Muscle of back (tissue), 11 donors: ENCODE data around the gene SERPINE3. TPM values are rescaled to one million over a fixed set of nuclear protein-coding genes. Genes with fewer than 3 reads are reported as not detected.

ENCODE experiments used
- DNase-seq, 3 donors: peaks; one replicate each; pipeline versions ENCODE4 v3.0.0 to v3.0.0-alpha.2; 2013
- polyA plus RNA-seq, 10 donors: library from polyadenylated mRNA; unstranded; fragments of 120-200 nt; gene quantifications; one replicate each; pipeline ENCODE4 v1.2.1, GENCODE V29; 2013; ENCODE audit not compliant: insufficient read length in 10 of 10

SERPINE3 gene
- polyA plus RNA-seq, 10 donors: 0.11 to 0.71 (median 0.18) TPM; not detected in 2

- no peak for DNase-seq
Measured at GRCh38 chr13:51360489-51360888, 21.0 kb downstream of the SERPINE3 start.

GRCh38 chr13:51361106-51361505 lies 21.6 kb downstream of the SERPINE3 start:
- DNase-seq: peak in 1 of 3 donors; percentile 12

GRCh38 chr13:51363625-51364024 lies 24.1 kb downstream of the SERPINE3 start:
- DNase-seq: no peak

- peak in 1 of 3 donors; percentile 64 for DNase-seq
Measured at GRCh38 chr13:51364404-51365008, 25.0 kb downstream of the SERPINE3 start.

- DNase-seq: no peak
Measured at GRCh38 chr13:51370116-51370515, 30.6 kb downstream of the SERPINE3 start.

- DNase-seq: no peak
Measured at GRCh38 chr13:51370811-51371210, 31.3 kb downstream of the SERPINE3 start.

GRCh38 chr13:51371768-51372399 lies 32.4 kb downstream of the SERPINE3 start:
- no peak for DNase-seq

- DNase-seq: no peak
Measured at GRCh38 chr13:51373451-51373850, 34.0 kb downstream of the SERPINE3 start.

- DNase-seq: peak; percentile 8 to 22 (median 11)
Measured at GRCh38 chr13:51380269-51380668, 40.8 kb downstream of the SERPINE3 start.

GRCh38 chr13:51385114-51385513 lies 45.6 kb downstream of the SERPINE3 start:
- DNase-seq: no peak

- DNase-seq: no peak
Measured at GRCh38 chr13:51394724-51395123, 55.2 kb downstream of the SERPINE3 start.

GRCh38 chr13:51396352-51396751 lies 56.9 kb downstream of the SERPINE3 start:
- no peak for DNase-seq

- DNase-seq: peak; percentile 15 to 28 (median 19)
Measured at GRCh38 chr13:51397262-51397941, 57.9 kb downstream of the SERPINE3 start.

- DNase-seq: no peak
Measured at GRCh38 chr13:51405176-51405575, 65.7 kb downstream of the SERPINE3 start.

GRCh38 chr13:51412431-51412830 lies 72.9 kb downstream of the SERPINE3 start:
- no peak for DNase-seq

Other genes with a start within 250 kb of the SERPINE3 start
- under 1 TPM in 3 of 10 donors, not detected in 7; 0.10 to 0.26 (median 0.10) TPM for gene C13orf42, start 228.4 kb upstream of the SERPINE3 start, polyA plus RNA-seq
- gene FAM124A, start 117.3 kb upstream of the SERPINE3 start, polyA plus RNA-seq: 1 to 10 TPM; 1.3 to 3.3 (median 1.7) TPM
- gene INTS6, start 113.3 kb downstream of the SERPINE3 start, polyA plus RNA-seq: 10 to 100 TPM; 17.4 to 24.5 (median 22.2) TPM
- 10 to 100 TPM in 3 of 10 donors, 1 to 10 TPM in 7; 4.6 to 14.7 (median 7.7) TPM for gene WDFY2, start 244.8 kb downstream of the SERPINE3 start, polyA plus RNA-seq